RKO (cell line): ENCODE data around the gene DACT2.

Experiments
- DNase-seq: peaks from one replicate; pipeline ENCODE4 v3.0.0-alpha.2; 2016; ENCODE audit warnings: low spot score

Gene DACT2

DNA sequence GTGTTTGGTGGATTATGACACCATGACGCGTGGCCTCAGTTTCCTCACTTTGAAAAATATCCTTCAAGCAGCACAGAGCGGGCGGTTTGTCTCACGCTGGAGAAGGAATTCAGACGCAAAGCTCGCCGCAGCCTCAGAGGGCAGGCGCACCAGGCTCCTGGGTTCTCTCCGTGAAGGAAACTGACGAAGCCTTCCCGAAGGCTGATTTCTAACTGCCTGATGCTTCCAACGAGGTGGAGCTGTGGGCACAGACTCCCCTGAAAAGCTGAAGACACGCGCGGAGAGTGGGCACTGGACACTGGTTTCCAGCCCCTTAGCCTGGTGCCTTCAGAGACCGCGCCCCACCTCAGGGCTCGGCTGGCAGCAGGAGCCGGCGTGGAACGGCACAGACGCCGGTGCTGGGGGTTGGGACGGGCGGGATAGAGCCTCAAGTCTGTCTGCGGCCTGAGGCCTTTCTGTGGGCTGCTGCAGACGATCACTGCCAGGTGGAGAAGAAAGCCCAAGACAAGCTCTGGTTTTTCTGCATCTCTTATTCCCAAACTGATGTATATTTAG lies 56.1 kb downstream of the DACT2 start:
- no peak for DNase-seq

DNA sequence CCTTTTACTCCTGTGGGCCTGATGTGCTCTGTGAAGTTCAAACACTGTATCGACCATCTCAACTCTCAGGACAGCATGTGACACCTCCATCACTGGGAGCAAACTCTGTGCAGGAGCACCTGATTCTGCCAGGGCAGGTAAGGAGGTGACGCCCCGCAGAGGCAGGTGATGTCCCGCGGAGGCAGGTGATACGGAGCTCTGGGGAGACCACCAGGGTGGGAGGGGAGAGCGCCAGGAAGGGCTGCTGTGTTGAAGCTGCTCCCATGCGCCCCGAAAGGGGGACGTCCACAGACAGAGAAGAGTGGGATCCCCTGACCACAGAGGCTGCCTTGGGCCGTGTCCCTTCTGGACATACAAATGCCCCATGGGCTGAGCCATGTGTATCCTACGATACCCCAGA lies 58.3 kb downstream of the DACT2 start:
- no peak for DNase-seq

DNA sequence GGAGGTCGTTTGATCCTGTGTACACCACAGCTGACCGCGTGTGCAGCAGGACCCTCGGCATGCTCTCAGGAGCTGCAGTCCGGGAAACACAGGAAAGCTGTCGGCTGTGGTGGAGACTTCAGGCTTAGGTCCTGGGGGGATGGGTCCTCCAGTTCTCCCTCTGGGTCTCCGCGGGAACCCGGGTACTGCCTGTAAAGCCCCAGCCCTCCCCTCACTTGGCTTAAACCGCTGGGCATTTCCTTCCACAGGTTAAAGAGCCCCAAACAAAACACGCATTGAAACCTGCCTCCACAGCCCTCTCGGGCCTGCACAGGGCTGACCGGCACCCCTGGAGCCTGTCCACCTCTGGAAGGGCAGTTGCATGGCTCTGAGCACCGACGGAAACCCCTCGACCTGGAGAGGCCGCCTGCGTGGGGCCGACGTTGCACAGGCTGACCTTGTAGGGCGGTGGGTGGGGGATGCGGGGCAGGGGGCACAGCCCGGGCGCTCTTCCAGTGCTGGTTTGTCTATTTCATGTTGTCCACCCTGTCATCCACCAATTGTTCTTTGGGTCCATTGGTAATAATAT lies 59.1 kb downstream of the DACT2 start:
- no peak for DNase-seq

DNA sequence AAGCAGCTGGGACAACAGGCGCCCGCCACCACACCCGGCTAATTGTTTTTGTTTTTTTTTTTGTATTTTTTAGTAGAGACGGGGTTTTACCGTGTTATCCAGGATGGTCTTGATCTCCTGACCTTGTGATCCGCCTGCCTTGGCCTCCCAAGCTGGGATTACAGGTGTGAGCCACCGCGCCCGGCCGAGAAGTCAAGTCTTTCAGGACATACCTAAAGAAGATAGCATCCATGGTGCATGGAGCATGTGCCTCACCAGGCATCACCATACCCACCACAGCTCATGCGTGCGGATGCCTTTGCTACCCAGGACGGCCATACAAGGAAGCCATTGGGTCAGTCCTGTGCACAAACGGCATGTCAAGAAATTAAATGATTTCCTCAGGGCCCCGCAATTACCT lies 60.8 kb downstream of the DACT2 start:
- no peak for DNase-seq

GRCh38 chr6:168256940-168257339 lies 62.6 kb downstream of the DACT2 start:
- no peak for DNase-seq
